ELR (cell line): ENCODE measurements around the gene SGSH.

Experiments used
- DNase-seq: peaks from one replicate; pipeline ENCODE4 v3.0.0-alpha.2; 2015; ENCODE audit warnings: low read depth

The SGSH gene

GRCh38 chr17:80183581-80184422 is 36.3 kb downstream of the SGSH start:
- DNase-seq, result no peak

DNA sequence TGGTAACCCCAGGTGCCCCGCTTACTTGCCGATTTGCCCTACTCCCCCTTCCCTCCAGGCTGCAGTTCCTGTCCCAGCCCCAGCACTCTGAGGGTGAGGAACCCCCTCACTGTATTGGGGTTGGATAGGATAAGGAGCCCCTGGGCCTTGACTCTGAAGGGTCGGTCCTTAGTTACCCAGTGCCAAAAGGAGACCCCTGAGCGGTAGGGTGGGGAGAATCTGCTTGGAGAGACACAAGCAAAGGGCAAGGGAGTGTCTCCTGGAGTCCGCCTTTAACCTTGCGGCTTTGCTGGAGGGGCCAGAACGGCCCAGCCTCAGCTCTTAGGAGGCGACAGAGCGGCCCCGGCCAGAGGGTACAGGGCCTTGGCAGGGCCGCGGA is 37.3 kb downstream of the SGSH start:
- DNase-seq, result no peak

DNA sequence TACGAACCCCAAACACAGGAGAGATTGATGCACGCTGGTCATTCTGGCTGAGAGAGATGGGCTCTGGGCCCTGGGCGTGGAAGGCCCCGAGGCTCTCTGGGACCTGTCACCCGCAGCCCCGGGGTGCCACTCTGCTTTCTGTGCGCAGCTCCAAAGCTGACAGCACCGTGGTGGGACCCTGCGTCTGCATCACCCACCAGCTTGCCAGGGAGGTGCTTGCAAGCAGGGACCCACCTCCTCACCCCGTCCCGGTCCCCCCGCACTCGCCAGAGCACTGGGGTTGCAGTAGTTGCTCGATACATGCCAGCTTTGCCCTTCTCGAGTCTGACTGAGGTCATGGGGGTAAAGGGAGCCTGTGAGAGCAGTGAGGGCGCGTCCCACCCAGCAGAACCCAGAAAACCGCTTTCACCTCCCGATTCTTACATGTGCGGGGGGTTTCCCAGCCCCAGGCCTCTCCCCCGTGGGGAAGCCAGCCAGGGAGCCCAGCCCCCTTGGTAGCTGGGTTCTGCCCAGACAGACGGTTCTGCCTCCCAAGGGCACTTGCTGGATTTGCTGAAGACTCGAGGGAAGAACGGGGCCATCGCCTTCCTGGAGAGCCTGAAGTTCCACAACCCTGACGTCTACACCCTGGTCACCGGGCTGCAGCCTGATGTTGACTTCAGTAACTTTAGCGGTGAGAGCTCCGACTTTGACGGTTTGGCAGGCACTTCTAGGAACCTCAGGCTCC is 37.9 kb downstream of the SGSH start:
- no peak for DNase-seq

- DNase-seq, result no peak
These were observed 38.7 kb downstream of the SGSH start for GRCh38 chr17:80181431-80181830.

DNA sequence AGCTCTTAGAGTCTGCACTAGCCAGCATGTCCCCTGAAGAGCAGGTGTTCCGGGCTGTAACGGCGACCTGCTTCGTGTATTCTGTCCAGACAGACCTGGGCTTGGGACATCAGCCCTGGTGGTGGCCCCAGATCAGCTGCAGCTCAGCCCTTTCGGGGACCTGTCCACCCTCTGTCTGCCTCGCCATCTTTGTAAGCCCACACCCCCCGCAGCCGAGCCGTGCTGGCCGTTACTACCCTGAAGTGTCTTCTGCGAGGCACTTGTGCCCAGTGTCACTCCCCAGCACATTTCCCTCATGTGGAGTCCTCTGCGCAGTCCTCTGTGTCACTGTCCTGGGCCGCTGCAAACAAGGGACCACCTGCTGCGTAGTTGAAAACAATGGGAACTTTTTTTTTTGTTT is 39.9 kb downstream of the SGSH start:
- no peak for DNase-seq

GRCh38 chr17:80177986-80178595 is 42.0 kb downstream of the SGSH start:
- DNase-seq, result no peak

DNA sequence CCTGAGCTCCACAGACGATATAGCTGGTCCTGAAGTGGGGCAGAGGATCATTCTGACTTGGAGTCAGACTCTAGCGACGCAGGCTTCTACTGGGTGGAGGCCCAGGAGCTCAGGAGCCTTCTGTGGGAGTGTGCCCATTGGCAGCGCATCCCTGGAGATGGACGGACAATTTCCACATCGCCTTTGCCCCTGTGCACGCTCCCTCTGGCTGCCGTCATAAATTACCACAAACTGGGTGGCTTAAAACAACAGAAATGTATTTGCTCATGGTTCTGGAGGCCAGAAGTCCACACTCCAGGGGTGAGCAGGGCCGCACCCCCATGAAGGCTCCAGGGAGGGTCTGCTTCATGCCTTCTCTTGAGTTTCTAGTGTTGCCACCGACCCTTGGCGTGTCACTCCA is 43.4 kb downstream of the SGSH start:
- DNase-seq, result no peak

- no peak for DNase-seq
These were observed 46.2 kb downstream of the SGSH start for GRCh38 chr17:80173916-80174315.

GRCh38 chr17:80173126-80173525 is 47.0 kb downstream of the SGSH start:
- DNase-seq, result no peak

DNA sequence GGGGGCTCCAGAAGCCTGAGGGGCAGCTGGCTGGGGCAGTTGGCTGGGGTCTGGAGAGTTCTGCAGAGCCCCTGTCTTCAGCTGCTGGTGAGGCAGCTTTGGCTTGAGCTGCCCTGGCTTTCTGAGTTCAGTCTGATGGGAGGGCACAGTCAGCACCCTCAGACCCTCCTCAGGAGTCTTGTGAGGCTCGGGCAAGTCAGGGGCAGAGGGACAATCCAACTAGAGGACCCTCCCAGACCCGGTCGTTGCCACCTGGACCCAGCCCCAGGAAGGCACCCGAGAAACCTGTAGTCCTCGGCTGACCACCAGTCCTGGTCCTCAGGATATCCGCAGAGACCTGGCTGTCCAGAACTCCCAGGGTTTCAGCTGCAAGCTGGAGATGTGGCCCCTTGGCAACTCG is 48.5 kb downstream of the SGSH start:
- DNase-seq, result no peak

GRCh38 chr17:80169784-80170500 is 50.2 kb downstream of the SGSH start, which contains the start of gene CARD14:
CARD14 (plus strand) TSS chr17:80170030; CDS start chr17:80181439, 11,409 bp downstream.
- DNase-seq, result no peak

DNA sequence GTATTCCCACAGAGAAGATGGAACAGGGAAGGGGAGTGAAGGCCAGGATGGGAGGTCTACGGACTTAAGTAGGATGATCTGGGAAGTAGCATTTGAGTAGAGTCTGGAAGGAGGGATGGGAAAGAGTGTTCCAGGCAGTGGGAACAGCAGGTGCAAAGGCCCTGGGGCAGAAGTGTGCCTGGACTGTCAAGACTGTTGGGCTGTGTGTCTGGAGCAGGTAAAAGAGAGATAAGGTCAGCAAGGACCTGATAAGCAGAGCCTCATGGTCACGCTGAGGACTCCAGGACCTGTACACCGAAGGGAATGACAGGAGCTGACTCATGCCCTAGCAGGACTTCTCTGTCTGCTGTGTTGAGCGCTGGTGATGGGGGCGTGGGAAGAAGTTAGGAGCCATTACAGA is 51.0 kb downstream of the SGSH start:
- no peak for DNase-seq

GRCh38 chr17:80168371-80168770 is 51.8 kb downstream of the SGSH start:
- no peak for DNase-seq

DNA sequence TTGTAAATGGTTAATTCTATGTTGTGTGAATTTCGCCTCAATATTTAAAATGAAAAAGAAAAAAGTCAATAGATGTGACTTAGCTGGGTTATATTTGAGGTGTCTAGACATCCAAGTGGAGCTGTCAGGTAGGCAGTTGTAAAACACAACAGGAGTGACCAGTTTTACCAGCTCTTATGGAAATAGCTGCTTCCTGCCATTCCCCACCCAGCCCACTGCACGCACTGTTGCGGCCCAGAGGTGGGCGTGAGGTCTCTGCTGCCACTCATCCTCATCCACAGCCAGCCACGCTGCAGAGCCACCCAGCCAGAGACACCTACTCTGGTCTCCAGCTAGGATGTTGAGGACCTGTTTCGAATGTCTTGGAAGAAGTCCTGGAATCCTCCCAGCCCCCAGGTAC is 53.7 kb downstream of the SGSH start:
- DNase-seq, result no peak

DNA sequence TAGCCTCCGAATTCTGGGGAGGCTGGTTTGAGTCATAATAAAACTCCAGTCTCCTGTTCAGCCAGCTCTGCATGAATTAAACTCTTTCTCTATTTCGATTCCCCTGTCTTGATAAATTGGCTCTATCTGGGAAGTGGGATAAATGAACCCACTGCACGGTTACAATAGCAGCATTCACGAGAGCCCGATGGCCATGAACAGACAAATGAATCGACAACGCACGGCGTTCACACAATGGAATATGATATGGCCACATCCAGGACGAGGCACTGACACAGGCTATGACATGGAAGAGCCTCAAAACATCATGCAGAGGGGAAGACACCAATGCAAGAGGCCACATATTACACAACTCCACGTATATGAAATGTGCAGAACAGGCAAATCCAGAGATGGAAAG is 55.9 kb downstream of the SGSH start:
- DNase-seq, result no peak

- no peak for DNase-seq
These were observed 56.8 kb downstream of the SGSH start for GRCh38 chr17:80163336-80163735.

DNA sequence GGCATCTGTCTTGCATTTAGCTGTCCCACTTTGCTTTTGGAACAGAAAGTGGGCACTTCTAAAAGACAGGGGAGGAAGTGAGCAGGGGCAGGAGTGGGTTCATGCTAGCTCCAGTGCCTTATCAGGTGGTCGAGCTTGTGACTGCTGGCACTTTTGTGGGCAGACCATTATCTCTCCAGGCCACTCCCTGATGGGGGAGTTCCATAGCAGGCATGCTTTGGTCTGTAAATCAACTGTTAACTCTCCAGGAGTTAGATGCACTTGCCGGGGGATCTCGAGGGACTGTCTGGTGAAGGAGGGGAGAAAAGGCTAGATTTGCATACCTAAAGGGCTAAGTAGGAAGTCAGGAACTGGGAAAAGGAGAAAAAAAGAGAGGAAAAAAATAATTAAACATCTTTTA is 59.6 kb downstream of the SGSH start:
- no peak for DNase-seq
